ENCODE measurements around the gene PSME3.

Gene PSME3

GRCh38 chr17:42818379-42818778, 14.8 kb upstream of the PSME3 start:
- DNase-seq: no peak

DNA sequence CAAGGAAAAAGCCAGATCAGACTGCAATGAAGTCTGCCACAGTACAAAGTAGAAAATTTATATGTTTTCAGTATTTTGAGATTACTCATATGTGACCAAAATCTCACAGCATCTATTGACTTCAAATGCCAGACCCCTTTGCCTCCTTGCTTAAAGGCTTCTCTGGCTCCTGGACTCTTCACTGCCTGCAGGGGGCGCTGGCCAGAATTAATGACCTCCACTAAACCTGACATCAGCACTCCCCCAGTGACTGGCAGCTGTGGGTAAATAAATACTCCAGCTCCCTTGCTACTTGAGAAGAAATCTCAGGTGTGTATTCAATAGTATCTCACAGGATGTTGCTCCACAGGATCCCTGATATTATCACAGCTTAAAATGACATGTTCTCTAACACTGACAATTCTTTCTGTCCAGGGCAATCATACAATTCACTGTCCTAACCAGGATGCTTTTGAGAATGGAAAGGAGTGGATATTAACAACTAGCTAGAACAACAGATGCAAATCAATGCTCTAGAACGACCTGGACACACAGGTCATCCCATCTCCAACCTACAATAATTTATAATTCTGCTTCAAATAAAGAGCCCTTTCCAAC, 13.2 kb upstream of the PSME3 start:
- DNase-seq: peak; percentile 40

- no peak for DNase-seq
Measured at GRCh38 chr17:42821176-42821575, 12.0 kb upstream of the PSME3 start.

DNA sequence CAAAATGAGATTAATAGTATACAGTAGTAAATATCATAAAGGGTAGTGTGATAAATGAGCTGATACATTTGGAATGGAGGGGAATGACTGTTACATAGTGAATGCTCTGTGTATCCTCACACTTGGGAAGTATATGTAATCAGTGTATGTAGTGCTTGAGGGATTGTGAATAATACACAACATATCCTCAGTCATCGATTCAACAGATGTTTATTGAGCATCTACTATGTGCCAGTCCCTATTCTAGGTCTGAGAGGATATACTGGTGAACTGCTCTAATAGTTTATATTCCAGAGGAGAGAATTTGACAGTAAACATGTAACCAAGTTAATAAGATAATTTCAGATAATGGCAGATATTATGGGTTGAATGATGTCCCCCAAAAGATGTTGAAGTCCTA, 5.7 kb upstream of the PSME3 start:
- no peak for DNase-seq

DNA sequence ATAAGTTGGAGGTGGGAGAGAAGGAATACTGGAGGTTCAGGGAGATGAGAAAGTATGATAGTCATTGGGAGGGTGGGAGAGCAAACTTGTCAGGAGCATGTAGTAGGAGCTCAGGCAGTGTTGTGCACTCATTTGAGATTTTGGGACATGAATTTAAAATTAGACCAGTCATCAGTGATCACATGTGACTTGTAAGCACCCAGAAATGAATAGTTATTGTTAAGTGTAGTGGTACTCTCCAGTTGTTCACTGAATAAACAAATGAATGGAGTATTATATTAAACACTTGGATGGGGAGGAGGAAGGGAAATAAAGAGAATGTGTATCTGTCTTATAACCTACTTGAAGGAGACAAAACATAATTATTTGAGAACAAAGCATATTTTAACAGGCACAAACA, 2.2 kb upstream of the PSME3 start:
- no peak for DNase-seq

GRCh38 chr17:42832213-42832933, 824 bp upstream of the PSME3 start:
- no peak for DNase-seq

DNA sequence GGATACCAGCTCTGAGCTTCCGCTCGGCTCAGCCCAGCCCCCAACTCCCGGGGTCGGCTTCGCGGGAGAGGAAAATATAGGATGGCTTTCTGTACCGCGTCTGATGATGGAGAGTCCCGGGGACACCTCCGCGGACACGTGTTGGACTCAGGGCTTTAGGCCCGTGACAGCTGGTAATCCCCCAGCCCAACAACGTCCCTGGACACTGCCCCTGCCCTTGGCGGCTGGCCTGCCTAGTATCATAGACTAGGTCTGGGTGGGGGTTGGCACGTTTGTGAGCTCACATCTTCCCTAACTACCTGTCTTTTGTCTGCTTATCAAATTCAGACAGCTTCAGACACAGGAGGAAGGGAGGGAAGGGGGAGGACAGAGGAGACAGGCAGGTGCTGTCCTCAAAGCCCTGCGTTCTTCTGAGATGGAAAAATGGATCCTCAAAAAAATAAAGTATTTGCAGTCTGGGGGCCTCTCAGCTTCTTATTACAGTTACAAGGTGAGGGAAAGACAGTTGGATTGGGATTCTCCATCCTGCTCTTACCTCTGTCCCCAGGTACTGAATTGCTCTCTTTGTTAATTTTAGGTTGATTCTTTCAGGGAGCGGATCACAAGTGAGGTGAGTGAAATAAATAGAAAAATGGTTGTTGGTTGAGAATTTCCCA, 698 bp downstream of the PSME3 start:
- DNase-seq: no peak

DNA sequence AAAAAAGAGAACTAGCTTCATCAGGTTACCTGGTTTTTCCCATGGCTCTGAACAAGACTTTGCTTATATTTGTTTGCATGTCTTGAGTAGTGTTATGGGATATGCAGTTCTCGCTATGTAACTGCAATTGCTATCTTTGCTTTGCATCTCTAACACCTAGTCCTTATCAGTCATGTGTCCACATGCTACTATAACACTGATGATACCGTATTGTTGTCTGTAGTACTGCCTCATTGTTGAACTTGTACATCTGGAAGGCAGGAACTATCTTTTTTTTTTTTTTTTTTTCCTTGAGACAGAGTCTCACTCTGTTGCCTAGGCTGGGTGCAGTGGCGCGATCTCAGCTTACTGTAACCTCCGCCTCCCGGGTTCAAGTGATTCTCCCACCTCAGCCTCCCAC, 2.5 kb downstream of the PSME3 start:
- DNase-seq: no peak

- DNase-seq: no peak
Measured at GRCh38 chr17:42841975-42842685, 8.9 kb downstream of the PSME3 start.

GRCh38 chr17:42843358-42843934, 10.2 kb downstream of the PSME3 start:
- no peak for DNase-seq

DNA sequence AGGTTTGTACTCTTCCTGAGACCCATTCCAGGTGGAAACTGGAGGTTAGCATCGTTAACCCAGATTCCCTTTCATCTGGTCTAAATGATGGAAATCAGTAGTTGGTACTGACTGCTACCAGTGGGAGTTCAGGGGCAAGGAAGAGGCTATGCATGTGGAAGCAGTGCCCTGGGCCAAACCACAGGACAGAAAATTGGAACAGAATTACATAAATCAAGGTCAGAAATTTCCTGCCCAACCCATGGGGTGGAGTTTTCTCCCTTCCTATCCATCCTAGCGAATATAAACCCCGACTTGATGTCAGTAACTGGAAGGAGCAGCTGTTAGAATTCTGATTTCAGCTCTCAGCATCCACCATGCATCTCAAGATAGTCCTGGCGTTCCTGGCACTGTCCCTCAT, 11.1 kb downstream of the PSME3 start, which contains the start of gene AOC2:
TSS of gene AOC2 (plus strand) at position 310 of the 400 bp plus-strand sequence. CDS start at position 357, 47 bp downstream.
- no peak for DNase-seq

DNA sequence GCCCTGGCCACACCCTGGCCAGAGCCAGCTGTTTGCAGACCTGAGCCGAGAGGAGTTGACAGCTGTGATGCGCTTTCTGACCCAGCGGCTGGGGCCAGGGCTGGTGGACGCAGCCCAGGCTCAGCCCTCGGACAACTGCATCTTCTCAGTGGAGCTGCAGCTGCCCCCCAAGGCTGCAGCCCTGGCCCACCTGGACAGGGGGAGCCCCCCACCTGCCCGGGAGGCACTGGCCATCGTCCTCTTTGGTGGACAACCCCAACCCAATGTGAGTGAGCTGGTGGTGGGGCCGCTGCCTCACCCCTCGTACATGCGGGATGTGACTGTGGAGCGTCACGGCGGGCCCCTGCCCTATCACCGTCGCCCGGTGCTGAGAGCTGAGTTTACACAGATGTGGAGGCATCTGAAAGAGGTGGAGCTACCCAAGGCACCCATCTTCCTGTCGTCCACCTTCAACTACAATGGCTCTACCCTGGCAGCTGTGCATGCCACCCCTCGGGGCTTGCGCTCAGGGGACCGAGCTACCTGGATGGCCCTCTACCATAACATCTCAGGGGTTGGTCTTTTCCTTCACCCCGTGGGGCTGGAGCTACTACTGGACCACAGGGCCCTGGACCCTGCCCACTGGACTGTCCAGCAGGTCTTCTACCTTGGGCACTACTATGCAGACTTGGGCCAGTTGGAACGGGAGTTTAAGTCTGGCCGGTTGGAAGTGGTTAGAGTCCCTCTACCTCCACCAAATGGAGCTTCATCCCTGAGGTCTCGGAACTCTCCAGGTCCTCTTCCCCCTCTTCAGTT, 11.8 kb downstream of the PSME3 start:
- no peak for DNase-seq

DNA sequence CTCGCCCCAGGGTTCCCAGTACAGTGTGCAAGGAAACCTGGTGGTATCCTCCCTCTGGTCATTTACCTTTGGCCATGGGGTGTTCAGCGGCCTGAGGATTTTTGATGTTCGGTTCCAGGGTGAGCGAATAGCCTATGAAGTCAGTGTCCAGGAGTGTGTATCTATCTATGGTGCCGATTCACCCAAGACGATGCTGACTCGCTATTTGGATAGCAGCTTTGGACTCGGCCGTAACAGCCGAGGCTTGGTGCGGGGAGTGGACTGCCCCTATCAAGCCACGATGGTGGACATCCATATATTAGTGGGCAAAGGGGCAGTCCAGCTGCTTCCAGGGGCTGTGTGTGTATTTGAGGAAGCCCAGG, 12.3 kb downstream of the PSME3 start:
- DNase-seq: no peak

GRCh38 chr17:42845918-42846593, 12.9 kb downstream of the PSME3 start:
- no peak for DNase-seq

GRCh38 chr17:42846594-42847280, 13.5 kb downstream of the PSME3 start:
- DNase-seq: no peak

- no peak for DNase-seq
Measured at GRCh38 chr17:42848093-42848492, 14.9 kb downstream of the PSME3 start.

DNA sequence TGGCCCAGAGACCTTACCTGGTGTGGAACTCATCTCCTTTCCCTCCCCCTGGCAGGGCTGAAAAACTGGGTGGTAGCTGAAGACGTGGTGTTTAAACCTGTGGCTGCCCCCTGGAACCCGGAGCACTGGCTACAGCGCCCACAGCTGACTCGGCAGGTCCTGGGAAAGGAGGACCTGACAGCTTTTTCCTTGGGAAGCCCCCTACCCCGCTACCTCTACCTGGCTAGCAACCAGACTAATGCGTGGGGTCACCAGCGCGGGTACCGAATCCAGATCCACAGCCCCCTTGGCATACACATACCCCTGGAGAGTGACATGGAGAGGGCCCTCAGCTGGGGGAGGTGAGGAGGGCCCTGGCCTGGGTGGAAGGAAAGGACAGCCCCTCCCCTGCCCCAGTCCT, 15.8 kb downstream of the PSME3 start:
- no peak for DNase-seq

- no peak for DNase-seq
Measured at GRCh38 chr17:42849451-42850181, 16.4 kb downstream of the PSME3 start.

DNA sequence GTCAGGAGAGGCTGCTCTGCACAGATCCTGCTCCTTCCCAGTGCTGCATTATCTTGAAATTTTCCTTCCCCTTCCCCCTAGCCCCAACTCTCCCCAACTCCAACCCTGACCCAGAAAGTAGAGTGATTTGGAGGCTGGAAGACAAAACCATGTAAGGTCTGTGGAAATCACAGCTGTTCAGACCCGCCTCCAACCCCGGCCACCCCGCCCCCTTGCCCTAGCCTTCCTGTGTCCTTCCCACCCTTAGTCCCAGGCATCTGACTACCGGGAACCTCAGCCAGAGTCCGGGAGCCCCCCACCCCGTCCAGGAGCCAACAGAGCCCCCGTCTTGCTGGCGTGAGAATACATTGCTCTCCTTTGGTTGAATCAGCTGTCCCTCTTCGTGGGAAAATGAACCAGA, 17.8 kb downstream of the PSME3 start, which contains the start of gene AOC3:
TSS of gene AOC3 (plus strand) at position 246 of the 400 bp plus-strand sequence. CDS start at position 391, 145 bp downstream.
- no peak for DNase-seq

All from activated T-cell treated with anti-CD3 and anti-CD28 coated beads for 4 hours (primary cell).